Activated naive CD4-positive, alpha-beta T cell treated with anti-CD3 and anti-CD28 coated beads, Interleukin-2, amount 10 ng/mL, durations not matched to agents 7 days and 5 days (primary cell): ENCODE data around the gene SRD5A2.

Experiments used
- CTCF ChIA-PET: fragments of 350-600 bp; sonication (Branson Sonifier 250); formaldehyde crosslinking; loops from one replicate; lab custom pipeline; 2021; ENCODE audit warnings: antibody characterized with exemption; lab: Charles Lee
- DNase-seq: peaks from one replicate; pipeline ENCODE4 v3.0.0-alpha.2; 2020
- H3K27ac Mint-ChIP-seq: one replicate; pipeline ENCODE4 v1.8.0; 2021; ENCODE audit warnings: mild to moderate bottlenecking, moderate library complexity, mixed read lengths
- H3K27me3 Mint-ChIP-seq: one replicate; pipeline ENCODE4 v1.8.0; 2021; ENCODE audit warnings: mild to moderate bottlenecking, mixed read lengths
- H3K36me3 Mint-ChIP-seq: one replicate; pipeline ENCODE4 v1.8.0; 2021; ENCODE audit warnings: mixed read lengths
- H3K4me1 Mint-ChIP-seq: one replicate; pipeline ENCODE4 v1.8.0; 2021; ENCODE audit warnings: mixed read lengths
- H3K4me3 Mint-ChIP-seq: one replicate; pipeline ENCODE4 v1.8.0; 2021; ENCODE audit warnings: mild to moderate bottlenecking, moderate library complexity, mixed read lengths
- H3K9me3 Mint-ChIP-seq: one replicate; pipeline ENCODE4 v1.8.0; 2021; ENCODE audit warnings: mixed read lengths

Gene SRD5A2

GRCh38 chr2:31555967-31556706 is 24.6 kb downstream of the SRD5A2 start:
- no peak overlapping the region for H3K27ac Mint-ChIP-seq
- no peaks in the 10 kb centered on the region for H3K36me3 Mint-ChIP-seq
- CTCF ChIA-PET: no interaction called here
- DNase-seq: no peak
- no peaks in the 10 kb centered on the region for H3K4me1 Mint-ChIP-seq
- H3K9me3 Mint-ChIP-seq: no peaks in the 10 kb centered on the region
- H3K4me3 Mint-ChIP-seq: no peak overlapping the region
- H3K27me3 Mint-ChIP-seq: no peaks in the 10 kb centered on the region

DNA sequence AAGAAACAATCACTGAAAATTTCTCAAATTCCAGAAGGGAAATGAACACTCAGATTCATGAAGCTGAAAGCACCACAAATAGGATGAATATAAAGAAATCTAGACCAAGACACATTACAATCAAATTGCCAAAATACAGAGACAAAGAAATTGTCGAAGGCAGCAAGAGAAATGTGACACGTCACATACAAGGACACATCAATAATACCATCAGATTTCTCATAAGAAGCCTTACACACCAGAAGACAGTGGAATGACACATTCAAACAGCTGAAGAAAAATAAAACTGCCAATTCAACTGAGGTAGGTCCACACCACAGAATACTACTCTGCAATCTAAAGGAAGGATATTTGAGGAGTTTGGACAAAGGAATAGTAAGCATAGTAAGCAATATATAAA is 27.4 kb downstream of the SRD5A2 start:
- Mint-ChIP-seq H3K4me3 (no peak overlapping the region), H3K27me3 (no peaks in the 10 kb centered on the region), H3K27ac (no peak overlapping the region), H3K36me3 (no peaks in the 10 kb centered on the region), H3K9me3 (no peaks in the 10 kb centered on the region), H3K4me1 (no peaks in the 10 kb centered on the region)
- no peak for DNase-seq
- CTCF ChIA-PET: no interaction called here

GRCh38 chr2:31547485-31547884 is 33.3 kb downstream of the SRD5A2 start:
- Mint-ChIP-seq H3K4me3 (no peak overlapping the region), H3K27ac (no peak overlapping the region), H3K27me3 (no peaks in the 10 kb centered on the region), H3K4me1 (no peaks in the 10 kb centered on the region), H3K36me3 (no peaks in the 10 kb centered on the region), H3K9me3 (peaks cover 2% of the 10 kb centered on the region)
- CTCF ChIA-PET: no interaction called here
- no peak for DNase-seq

GRCh38 chr2:31541853-31542252 is 38.9 kb downstream of the SRD5A2 start:
- Mint-ChIP-seq H3K27me3 (peaks cover 4% of the 10 kb centered on the region), H3K4me3 (no peak overlapping the region), H3K36me3 (no peaks in the 10 kb centered on the region), H3K9me3 (peaks cover 2% of the 10 kb centered on the region), H3K4me1 (no peaks in the 10 kb centered on the region), H3K27ac (no peak overlapping the region)
- CTCF ChIA-PET: no interaction called here
- DNase-seq: no peak

GRCh38 chr2:31539505-31539904 is 41.2 kb downstream of the SRD5A2 start:
- H3K36me3 Mint-ChIP-seq: no peaks in the 10 kb centered on the region
- no peak overlapping the region for H3K27ac Mint-ChIP-seq
- H3K4me1 Mint-ChIP-seq: no peaks in the 10 kb centered on the region
- no peak overlapping the region for H3K4me3 Mint-ChIP-seq
- H3K9me3 Mint-ChIP-seq: peaks cover 2% of the 10 kb centered on the region
- H3K27me3 Mint-ChIP-seq: peaks cover 7% of the 10 kb centered on the region
- CTCF ChIA-PET: no interaction called here
- no peak for DNase-seq

GRCh38 chr2:31535768-31536167 is 45.0 kb downstream of the SRD5A2 start:
- peaks cover 11% of the 10 kb centered on the region for H3K27me3 Mint-ChIP-seq
- CTCF ChIA-PET: no interaction called here
- H3K36me3 Mint-ChIP-seq: no peaks in the 10 kb centered on the region
- H3K9me3 Mint-ChIP-seq: no peaks in the 10 kb centered on the region
- H3K27ac Mint-ChIP-seq: no peak overlapping the region
- DNase-seq: no peak
- H3K4me3 Mint-ChIP-seq: no peak overlapping the region
- H3K4me1 Mint-ChIP-seq: no peaks in the 10 kb centered on the region

GRCh38 chr2:31534636-31535035 is 46.1 kb downstream of the SRD5A2 start:
- Mint-ChIP-seq H3K4me3 (no peak overlapping the region), H3K27me3 (peaks cover 11% of the 10 kb centered on the region), H3K4me1 (no peaks in the 10 kb centered on the region), H3K9me3 (no peaks in the 10 kb centered on the region), H3K36me3 (no peaks in the 10 kb centered on the region), H3K27ac (no peak overlapping the region)
- CTCF ChIA-PET: no interaction called here
- DNase-seq: no peak

GRCh38 chr2:31533036-31533435 is 47.7 kb downstream of the SRD5A2 start:
- no peak overlapping the region for H3K27ac Mint-ChIP-seq
- CTCF ChIA-PET: no interaction called here

DNA sequence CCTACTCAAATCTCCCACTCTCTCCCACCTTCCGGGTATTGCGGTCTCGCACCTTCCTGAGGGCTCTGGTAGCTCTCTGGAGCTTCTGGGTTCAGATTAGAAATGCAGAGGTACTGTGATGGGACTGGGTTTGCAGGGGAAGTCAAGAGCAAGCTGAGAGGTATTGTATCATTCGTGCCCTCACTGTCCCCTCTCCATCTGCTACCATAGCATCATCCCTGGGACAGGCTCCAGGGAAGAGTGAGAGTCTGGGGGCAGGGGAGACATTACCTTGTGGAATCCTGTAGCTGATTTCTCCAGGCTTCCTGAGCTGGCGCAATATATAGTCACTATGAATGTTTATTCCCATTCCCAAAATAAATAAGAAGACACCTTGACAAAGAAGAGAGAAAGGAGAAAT is 49.6 kb downstream of the SRD5A2 start:
- no peak for DNase-seq
- Mint-ChIP-seq H3K27me3 (peaks cover 4% of the 10 kb centered on the region), H3K27ac (no peak overlapping the region), H3K4me3 (no peak overlapping the region), H3K4me1 (no peaks in the 10 kb centered on the region), H3K36me3 (no peaks in the 10 kb centered on the region), H3K9me3 (no peaks in the 10 kb centered on the region)
- CTCF ChIA-PET: interaction anchor here (0.6 to 1.1 kb wide), 2 partner anchors 8 to 235 kb away, joined by 3 read pairs; no protein-coding TSS in a partner anchor

More at GRCh38 chr2:31533036-31533435, 47.7 kb downstream of the SRD5A2 start:
- no peaks in the 10 kb centered on the region for H3K9me3 Mint-ChIP-seq
- peaks cover 7% of the 10 kb centered on the region for H3K27me3 Mint-ChIP-seq
- H3K4me3 Mint-ChIP-seq: no peak overlapping the region
- H3K4me1 Mint-ChIP-seq: no peaks in the 10 kb centered on the region
- no peak for DNase-seq
- no peaks in the 10 kb centered on the region for H3K36me3 Mint-ChIP-seq

DNA sequence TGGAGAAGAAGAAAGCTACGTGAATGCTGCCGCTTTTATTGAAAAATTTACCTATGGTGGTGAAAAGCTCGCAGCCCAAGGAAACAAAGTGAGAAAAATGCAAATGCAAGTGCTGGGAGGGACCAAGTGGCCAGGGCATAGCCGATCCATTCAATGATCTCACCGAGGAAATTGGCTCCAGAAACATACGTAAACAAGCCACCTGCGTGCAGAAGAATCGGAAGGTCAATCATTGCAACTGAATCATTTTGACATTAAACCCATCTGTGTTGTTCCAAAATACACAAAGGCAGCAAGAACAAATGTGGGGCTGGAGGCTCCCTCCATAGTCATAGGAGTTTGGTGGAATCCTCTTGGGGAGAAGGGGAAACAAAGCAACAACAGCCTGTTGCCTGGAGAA is 51.5 kb downstream of the SRD5A2 start:
- H3K4me1 Mint-ChIP-seq: no peaks in the 10 kb centered on the region
- H3K4me3 Mint-ChIP-seq: no peak overlapping the region
- H3K36me3 Mint-ChIP-seq: no peaks in the 10 kb centered on the region
- H3K27me3 Mint-ChIP-seq: peaks cover 4% of the 10 kb centered on the region
- H3K9me3 Mint-ChIP-seq: no peaks in the 10 kb centered on the region
- no peak overlapping the region for H3K27ac Mint-ChIP-seq
- CTCF ChIA-PET: no interaction called here
- no peak for DNase-seq

DNA sequence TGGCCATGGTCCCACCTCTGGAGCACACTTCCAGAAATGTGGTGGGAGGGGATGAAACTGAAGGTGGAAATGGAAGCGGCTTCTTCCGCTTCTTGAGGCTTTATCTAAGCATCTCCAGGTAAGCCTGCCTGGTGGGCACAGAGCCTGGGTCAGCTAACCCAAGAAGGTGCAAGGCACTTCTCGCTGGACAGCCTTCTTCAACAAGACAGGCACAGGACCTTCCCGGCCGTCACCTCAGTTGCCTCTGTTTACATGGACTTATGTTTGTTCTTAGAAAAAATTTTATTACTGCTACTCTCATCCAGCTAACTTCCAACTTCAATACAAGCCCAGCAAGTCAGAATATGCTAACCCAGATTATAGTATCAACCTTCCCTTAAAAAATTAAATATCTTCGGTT is 51.9 kb downstream of the SRD5A2 start:
- CTCF ChIA-PET: no interaction called here
- Mint-ChIP-seq H3K4me3 (no peak overlapping the region), H3K4me1 (no peaks in the 10 kb centered on the region), H3K9me3 (no peaks in the 10 kb centered on the region), H3K27ac (no peak overlapping the region), H3K27me3 (peaks cover 4% of the 10 kb centered on the region), H3K36me3 (no peaks in the 10 kb centered on the region)
- no peak for DNase-seq

DNA sequence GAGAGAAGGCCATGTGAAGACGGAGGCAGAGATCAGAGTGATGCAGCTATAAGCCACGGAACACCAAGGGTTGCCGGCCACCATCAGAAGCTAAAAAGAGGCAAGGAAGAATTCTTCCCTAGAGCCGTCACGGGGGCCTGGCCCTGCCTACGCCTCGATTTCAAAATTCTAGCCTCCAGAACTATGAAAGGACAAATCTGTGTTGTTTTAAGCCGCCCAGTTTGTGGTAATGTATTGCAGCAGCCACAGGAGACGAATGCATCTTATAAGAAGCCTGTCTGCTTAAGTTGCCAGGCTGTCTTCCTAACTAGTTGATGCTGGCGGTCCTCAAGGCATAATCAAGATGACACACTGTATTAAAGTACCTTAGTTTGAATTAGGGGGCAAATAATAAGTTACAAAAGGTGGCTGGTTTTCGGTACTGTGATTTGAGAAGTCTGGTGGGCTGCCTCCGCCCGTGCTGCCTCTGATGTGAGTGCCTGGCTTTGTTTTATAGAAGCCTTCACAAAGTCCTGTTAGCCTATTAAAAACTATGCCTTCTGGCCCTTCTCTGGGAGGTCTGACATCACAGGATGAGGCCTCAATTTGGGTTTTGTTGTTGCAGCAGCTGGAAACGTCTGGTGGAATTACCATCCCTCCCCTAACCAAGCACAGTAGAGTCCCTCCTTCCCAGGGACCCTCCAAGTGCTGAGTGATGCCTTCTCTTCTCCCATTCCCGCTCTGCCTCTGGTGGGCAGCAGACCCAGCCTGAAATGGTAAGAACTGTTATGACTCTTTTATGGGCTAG is 53.6 kb downstream of the SRD5A2 start:
- CTCF ChIA-PET: no interaction called here
- Mint-ChIP-seq H3K27me3 (peaks cover 4% of the 10 kb centered on the region), H3K36me3 (no peaks in the 10 kb centered on the region), H3K4me3 (no peak overlapping the region), H3K27ac (peak overlapping the region; percentile 37), H3K4me1 (no peaks in the 10 kb centered on the region), H3K9me3 (no peaks in the 10 kb centered on the region)
- no peak for DNase-seq

DNA sequence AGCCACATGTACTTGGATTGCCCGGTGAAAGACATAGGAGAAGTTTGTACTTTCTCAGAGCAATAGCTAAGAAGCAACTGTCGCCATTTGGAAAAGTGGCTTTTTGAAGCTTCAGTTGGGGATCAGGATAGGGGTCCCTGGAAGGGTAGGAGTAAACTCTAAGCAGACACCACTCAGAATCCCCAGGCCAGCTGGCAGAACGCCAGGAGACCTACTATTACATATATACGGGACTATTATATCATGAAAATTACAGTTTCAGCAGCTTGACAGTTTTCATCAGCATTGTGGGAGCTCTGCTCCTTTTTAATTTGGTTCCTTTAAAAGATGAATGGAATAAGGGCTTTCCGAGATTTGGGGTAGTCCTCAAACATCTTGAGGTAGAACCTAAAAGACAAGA is 54.9 kb downstream of the SRD5A2 start:
- Mint-ChIP-seq H3K4me1 (no peaks in the 10 kb centered on the region), H3K4me3 (no peak overlapping the region), H3K27ac (no peak overlapping the region), H3K9me3 (no peaks in the 10 kb centered on the region), H3K27me3 (peaks cover under 1% of the 10 kb centered on the region), H3K36me3 (no peaks in the 10 kb centered on the region)
- DNase-seq: no peak
- CTCF ChIA-PET: interaction anchor here (0.7 kb wide), 1 partner anchor 158 kb away, joined by 4 read pairs; no protein-coding TSS in a partner anchor

DNA sequence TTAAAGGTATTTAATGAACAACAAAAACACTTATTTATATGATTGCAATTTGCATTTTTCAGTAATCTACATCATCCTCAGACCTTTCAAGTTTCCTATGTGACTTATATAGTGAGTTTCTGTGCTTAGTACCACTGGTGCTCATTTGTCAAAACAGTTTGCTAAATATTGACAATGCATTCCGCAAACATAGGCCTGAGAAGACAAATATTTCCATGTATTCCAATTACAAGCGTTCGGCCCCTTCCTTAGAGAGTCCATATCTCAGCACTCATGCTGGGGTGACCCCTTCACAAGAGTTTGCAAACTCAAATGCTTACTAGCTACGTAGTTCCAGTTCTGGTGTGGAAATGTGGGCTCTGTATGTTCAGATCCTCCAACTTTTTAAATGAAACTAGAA is 56.1 kb downstream of the SRD5A2 start:
- no peaks in the 10 kb centered on the region for H3K9me3 Mint-ChIP-seq
- no peak overlapping the region for H3K4me3 Mint-ChIP-seq
- DNase-seq: no peak
- H3K27ac Mint-ChIP-seq: no peak overlapping the region
- CTCF ChIA-PET: interaction anchor here (1.2 to 3.3 kb wide), 2 partner anchors 15 to 812 kb away, joined by 3 to 20 read pairs; no protein-coding TSS in a partner anchor
- H3K36me3 Mint-ChIP-seq: no peaks in the 10 kb centered on the region
- no peaks in the 10 kb centered on the region for H3K27me3 Mint-ChIP-seq
- no peaks in the 10 kb centered on the region for H3K4me1 Mint-ChIP-seq
